H9 (cell line): Measurements from ENCODE around the gene PDLIM3. TPM values are rescaled to one million over a fixed set of nuclear protein-coding genes. Genes with fewer than 3 reads are reported as not detected.

Experiments used
- DNase-seq: peaks from one replicate; pipeline ENCODE4 v3.0.0-alpha.2; 2017
- H2AFZ ChIP-seq: one replicate; pipeline ENCODE4 v1.6.1; 2013; ENCODE audit warnings: mild to moderate bottlenecking, low read length, control low read depth, moderate library complexity
- H2AK5ac ChIP-seq: 2 replicates; pipeline ENCODE4 v1.6.1; 2013; ENCODE audit warnings: low read length, control low read depth, mixed read lengths; ENCODE audit not compliant: insufficient read length
- H2BK120ac ChIP-seq: one replicate; pipeline ENCODE4 v1.6.1; 2013; ENCODE audit warnings: low read depth, mild to moderate bottlenecking, low read length, control low read depth, inconsistent platforms; ENCODE audit not compliant: poor library complexity, severe bottlenecking
- H2BK12ac ChIP-seq: 2 replicates; pipeline ENCODE4 v1.6.1; 2013; ENCODE audit warnings: low read length, control low read depth, mixed read lengths, low read depth; ENCODE audit not compliant: insufficient read length
- H2BK15ac ChIP-seq: 2 replicates; pipeline ENCODE4 v1.6.1; 2013; ENCODE audit warnings: low read depth, low read length, control low read depth
- H2BK20ac ChIP-seq: one replicate; pipeline ENCODE4 v1.6.1; 2013; ENCODE audit warnings: low read depth, mild to moderate bottlenecking, low read length, control low read depth, inconsistent platforms; ENCODE audit not compliant: poor library complexity, severe bottlenecking
- H2BK5ac ChIP-seq: 2 replicates; pipeline ENCODE4 v1.6.1; 2013; ENCODE audit warnings: low read length, control low read depth, mixed read lengths; ENCODE audit not compliant: insufficient read length
- H3K14ac ChIP-seq: 2 replicates; pipeline ENCODE4 v1.6.1; 2013; ENCODE audit warnings: low read length, control low read depth; ENCODE audit not compliant: insufficient read depth
- H3K18ac ChIP-seq: 2 replicates; pipeline ENCODE4 v1.6.1; 2013; ENCODE audit warnings: low read depth, mild to moderate bottlenecking, mixed read lengths, low read length, control low read depth; ENCODE audit not compliant: insufficient read length
- H3K23ac ChIP-seq: 2 replicates; pipeline ENCODE4 v1.6.1; 2013; ENCODE audit warnings: low read length, control low read depth, mixed read lengths, low read depth; ENCODE audit not compliant: insufficient read length
- H3K23me2 ChIP-seq: 2 replicates; pipeline ENCODE4 v1.6.1; 2013; ENCODE audit warnings: low read depth, mild to moderate bottlenecking, mixed read lengths, low read length, control low read depth; ENCODE audit not compliant: insufficient read length, poor library complexity, severe bottlenecking
- H3K27ac ChIP-seq: 2 replicates; pipeline ENCODE4 v1.5.1; 2013; ENCODE audit warnings: low read length, control low read depth, mixed read lengths, low read depth; ENCODE audit not compliant: insufficient read length
- H3K27me3 ChIP-seq: 2 replicates; pipeline ENCODE4 v1.6.1; 2013; ENCODE audit warnings: low read length, control low read depth, inconsistent platforms; ENCODE audit not compliant: insufficient read depth
- H3K4ac ChIP-seq: 2 replicates; pipeline ENCODE4 v1.6.1; 2013; ENCODE audit warnings: low read depth, mild to moderate bottlenecking, control low read depth, inconsistent platforms, low read length, moderate library complexity
- H3K4me1 ChIP-seq: 2 replicates; pipeline ENCODE4 v1.6.1; 2013; ENCODE audit warnings: low read length, control low read depth, inconsistent platforms; ENCODE audit not compliant: insufficient read depth
- H3K4me2 ChIP-seq: 2 replicates; pipeline ENCODE4 v1.6.1; 2013; ENCODE audit warnings: low read length, control low read depth, mixed read lengths; ENCODE audit not compliant: insufficient read length, insufficient read depth
- H3K56ac ChIP-seq: 2 replicates; pipeline ENCODE4 v1.6.1; 2013; ENCODE audit warnings: low read depth, mild to moderate bottlenecking, mixed read lengths, low read length, control low read depth; ENCODE audit not compliant: insufficient read length
- H3K79me1 ChIP-seq: 2 replicates; pipeline ENCODE4 v1.6.1; 2013; ENCODE audit warnings: low read depth, mild to moderate bottlenecking, moderate library complexity, low read length, control low read depth, inconsistent platforms; ENCODE audit not compliant: insufficient read depth, poor library complexity, severe bottlenecking
- H3K79me2 ChIP-seq: 2 replicates; pipeline ENCODE4 v1.6.1; 2013; ENCODE audit warnings: low read length, control low read depth, inconsistent platforms; ENCODE audit not compliant: insufficient read depth
- H3K9ac ChIP-seq: 2 replicates; pipeline ENCODE4 v1.6.1; 2013; ENCODE audit warnings: low read length, control low read depth, mixed read lengths; ENCODE audit not compliant: insufficient read length; ENCODE audit errors: extremely low read depth
- H3K9me3 ChIP-seq: one replicate; pipeline ENCODE4 v1.6.1; 2013; ENCODE audit warnings: low read depth, low read length, inconsistent platforms; ENCODE audit not compliant: control insufficient read depth
- H3T11ph ChIP-seq: one replicate; pipeline ENCODE4 v1.6.1; 2013; ENCODE audit warnings: mild to moderate bottlenecking, low read length, control low read depth, inconsistent platforms
- H4K20me1 ChIP-seq: one replicate; pipeline ENCODE4 v1.6.1; 2013; ENCODE audit not compliant: control insufficient read depth, insufficient read length, insufficient read depth
- H4K5ac ChIP-seq: 2 replicates; pipeline ENCODE4 v1.6.1; 2013; ENCODE audit warnings: low read depth, mild to moderate bottlenecking, mixed read lengths, low read length, control low read depth; ENCODE audit not compliant: insufficient read length
- H4K8ac ChIP-seq: replicated peaks from 2 replicates; pipeline ENCODE4 v1.6.1; 2013; ENCODE audit warnings: low read length, control low read depth, mixed read lengths, low read depth; ENCODE audit not compliant: insufficient read length
- H4K91ac ChIP-seq: 2 replicates; pipeline ENCODE4 v1.6.1; 2013; ENCODE audit warnings: low read depth, mild to moderate bottlenecking, moderate library complexity, mixed read lengths, low read length, control low read depth; ENCODE audit not compliant: insufficient read length
- H3K27ac Mint-ChIP-seq, 3 experiments: 2 replicates in 2 of 3; 3 replicates in 1 of 3; pipeline ENCODE4 v1.8.0; 2020 to 2021; ENCODE audit warnings: mixed read lengths in 3 of 3, mild to moderate bottlenecking in 1 of 3, moderate library complexity in 1 of 3
- H3K27me3 Mint-ChIP-seq: 2 replicates; pipeline ENCODE4 v1.8.0; 2021; ENCODE audit warnings: low read depth, mild to moderate bottlenecking, moderate library complexity, mixed read lengths
- H3K36me3 Mint-ChIP-seq, 3 experiments: 2 replicates in 2 of 3; 3 replicates in 1 of 3; pipeline ENCODE4 v1.8.0; 2020 to 2021; ENCODE audit warnings: low read depth in 3 of 3, mixed read lengths in 3 of 3; ENCODE audit not compliant: insufficient read depth in 1 of 3
- H3K4me1 Mint-ChIP-seq, 2 experiments: 2 replicates each; pipeline ENCODE4 v1.8.0; 2020; ENCODE audit warnings: mixed read lengths in 2 of 2
- H3K4me3 Mint-ChIP-seq, 2 experiments: 2 replicates in 1 of 2; 3 replicates in 1 of 2; pipeline ENCODE4 v1.8.0; 2020 to 2021; ENCODE audit warnings: mild to moderate bottlenecking in 2 of 2, mixed read lengths in 2 of 2, moderate library complexity in 1 of 2
- H3K9me3 Mint-ChIP-seq, 2 experiments: 2 replicates in 1 of 2; 3 replicates in 1 of 2; pipeline ENCODE4 v1.8.0; 2020; ENCODE audit warnings: mild to moderate bottlenecking in 2 of 2, mixed read lengths in 2 of 2, moderate library complexity in 1 of 2
- WGBS: extraction: QIAGEN DNeasy Blood & Tissue Kit; methylation state at CpG from one replicate; pipeline ENCODE4 v1.1.7; 2013; ENCODE audit warnings: missing lambda C conversion rate, low lambda C conversion rate, mixed read lengths; ENCODE audit not compliant: insufficient read length; ENCODE audit errors: extremely low coverage; 5-methylcytosine and 5-hydroxymethylcytosine counted together
- total RNA-seq: library from RNA; stranded (reverse); gene quantifications from 2 replicates; pipeline ENCODE4 v1.2.1, GENCODE V29; 2021
- TF ChIP-seq, protein P1 (sequence below): fragments of 200-600 bp; sonication (generic); conservative IDR thresholded peaks from 3 replicates; pipeline ENCODE4 v1.8.0; 2021; ENCODE audit warnings: antibody characterized with exemption, mild to moderate bottlenecking

PDLIM3 gene
- total RNA-seq, 1 experiment from 2014 or later, result 12.0 TPM

DNA sequence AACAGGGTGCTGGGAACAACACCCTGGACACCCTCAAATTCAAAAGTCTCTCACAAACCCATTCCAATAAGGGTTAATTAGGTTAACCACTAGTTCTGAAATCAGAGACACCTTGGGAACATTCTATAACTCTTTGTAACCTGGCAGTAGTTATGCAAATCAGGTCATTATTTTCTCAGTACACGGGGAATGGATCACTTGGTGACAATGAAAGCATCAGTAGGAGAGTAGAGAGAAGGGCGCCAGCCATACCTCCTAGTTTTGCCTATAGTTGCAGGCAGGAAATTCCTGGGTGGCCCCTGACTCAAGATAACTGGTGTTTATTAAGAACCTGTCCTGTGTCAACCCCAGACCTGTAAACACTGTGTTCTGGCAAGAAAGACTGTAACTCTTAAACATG is 66.3 kb downstream of the PDLIM3 start:
- Histone ChIP-seq H3T11ph (no peak overlapping the region), H3K14ac (no peak overlapping the region), H3K56ac (no peak overlapping the region), H3K27me3 (no peaks in the 10 kb centered on the region; the same call in 1 of the 2 replicates), H4K91ac (no peak overlapping the region), H2AFZ (no peak overlapping the region), H3K9ac (no peak overlapping the region), H4K5ac (no peak overlapping the region), H2BK20ac (no peak overlapping the region), H3K9me3 (no peaks in the 10 kb centered on the region), H2BK120ac (no peak overlapping the region), H4K8ac (no peak overlapping the region), H3K79me2 (no peaks in the 10 kb centered on the region), H2BK12ac (no peak overlapping the region), H3K18ac (no peak overlapping the region), H4K20me1 (no peaks in the 10 kb centered on the region), H3K4ac (no peak overlapping the region), H3K27ac (no peak overlapping the region), H3K23me2 (peaks cover 12% of the 10 kb centered on the region), H2AK5ac (no peak overlapping the region), H3K4me2 (no peak overlapping the region), H3K23ac (no peak overlapping the region), H3K79me1 (no peaks in the 10 kb centered on the region), H2BK5ac (no peak overlapping the region), H2BK15ac (no peak overlapping the region), H3K4me1 (no peaks in the 10 kb centered on the region; the same call in 1 of the 2 replicates)
- Mint-ChIP-seq H3K27me3 (peaks cover 37% of the 10 kb centered on the region), H3K4me3 (no peak overlapping the region), H3K27ac (no peak overlapping the region), H3K9me3 (no peaks in the 10 kb centered on the region; a peak in 2 of 5 replicates), H3K4me1 (peaks cover 30 to 33% of the 10 kb centered on the region in 2 experiments), H3K36me3 (no peaks in the 10 kb centered on the region; a peak in 1 of 7 replicates)
- no CpG with 5 or more reads among the region's 2 CpGs for WGBS
- TF ChIP-seq, protein P1, sequence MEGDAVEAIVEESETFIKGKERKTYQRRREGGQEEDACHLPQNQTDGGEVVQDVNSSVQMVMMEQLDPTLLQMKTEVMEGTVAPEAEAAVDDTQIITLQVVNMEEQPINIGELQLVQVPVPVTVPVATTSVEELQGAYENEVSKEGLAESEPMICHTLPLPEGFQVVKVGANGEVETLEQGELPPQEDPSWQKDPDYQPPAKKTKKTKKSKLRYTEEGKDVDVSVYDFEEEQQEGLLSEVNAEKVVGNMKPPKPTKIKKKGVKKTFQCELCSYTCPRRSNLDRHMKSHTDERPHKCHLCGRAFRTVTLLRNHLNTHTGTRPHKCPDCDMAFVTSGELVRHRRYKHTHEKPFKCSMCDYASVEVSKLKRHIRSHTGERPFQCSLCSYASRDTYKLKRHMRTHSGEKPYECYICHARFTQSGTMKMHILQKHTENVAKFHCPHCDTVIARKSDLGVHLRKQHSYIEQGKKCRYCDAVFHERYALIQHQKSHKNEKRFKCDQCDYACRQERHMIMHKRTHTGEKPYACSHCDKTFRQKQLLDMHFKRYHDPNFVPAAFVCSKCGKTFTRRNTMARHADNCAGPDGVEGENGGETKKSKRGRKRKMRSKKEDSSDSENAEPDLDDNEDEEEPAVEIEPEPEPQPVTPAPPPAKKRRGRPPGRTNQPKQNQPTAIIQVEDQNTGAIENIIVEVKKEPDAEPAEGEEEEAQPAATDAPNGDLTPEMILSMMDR, result no peak
- DNase-seq, result no peak
